A549 (cell line): ENCODE measurements around the gene DAGLB. TPM values are rescaled to one million over a fixed set of nuclear protein-coding genes. Genes with fewer than 3 reads are reported as not detected.

ENCODE experiments used
- ATAC-seq, 2 experiments: fragments of 200-7000 bp in 1 of 2; fragments of >200 bp in 1 of 2; cut with Nextera tagmentation in 1 of 2; cut with Tn5 transposase in 1 of 2; 3 replicates each; pipeline versions ENCODE4 v1.8.0 to v1.9.1; 2018 to 2020; ENCODE audit warnings: mild to moderate bottlenecking in 1 of 2, moderate library complexity in 1 of 2
- CTCF ChIA-PET: fragments of 300-600 bp; sonication (Branson Sonifier 250); formaldehyde crosslinking; extraction: SDS; loops from one replicate; lab custom pipeline; 2021; ENCODE audit warnings: antibody characterized with exemption, inconsistent platforms; lab: Yijun Ruan, JAX
- POLR2A ChIA-PET: fragments of 350-600 bp; formaldehyde crosslinking; extraction: SDS; loops from one replicate; lab custom pipeline; 2021; ENCODE audit warnings: antibody characterized with exemption, inconsistent platforms; lab: Yijun Ruan, JAX
- DNase-seq, 2 experiments: peaks; one replicate each; pipeline versions ENCODE4 v3.0.0 to v3.0.0-alpha.2; 2011 to 2016; ENCODE audit warnings: low read depth in 1 of 2, low spot score in 1 of 2
- FAIRE-seq: peaks from 2 replicates; lab custom pipeline; 2011; peaks lifted over from hg19 to GRCh38; lab: Jason Lieb, UNC
- H3K27ac ChIP-seq, 2 experiments: fragments of >200 bp; sonication (Bioruptor Twin); formaldehyde crosslinking; 3 replicates each; pipeline ENCODE4 v1.5.1; 2016 to 2017
- H3K4me1 ChIP-seq: fragments of >200 bp; sonication (Bioruptor Twin); formaldehyde crosslinking; 3 replicates; pipeline ENCODE4 v1.6.1; 2016
- H3K4me2 ChIP-seq: fragments of >200 bp; sonication (Bioruptor Twin); formaldehyde crosslinking; 3 replicates; pipeline ENCODE4 v1.6.1; 2016
- H3K4me3 ChIP-seq: fragments of >200 bp; sonication (Bioruptor Twin); formaldehyde crosslinking; 3 replicates; pipeline ENCODE4 v1.5.1; 2016
- H3K9me3 ChIP-seq: fragments of >200 bp; sonication (Bioruptor Twin); formaldehyde crosslinking; 3 replicates; pipeline ENCODE4 v1.6.1; 2016
- BHLHE40 ChIP-seq: IDR thresholded peaks from 2 replicates; pipeline ENCODE4 v1.6.1; 2012; ENCODE audit warnings: low read depth, low read length, inconsistent platforms
- CBX2 ChIP-seq: fragments of 200-600 bp; sonication (generic); IDR thresholded peaks from 2 replicates; pipeline ENCODE4 v1.6.1; 2016; ENCODE audit warnings: low read depth, mild to moderate bottlenecking, borderline replicate concordance
- CEBPB ChIP-seq, 2 experiments: fragments of >200 bp in 1 of 2; sonication (Bioruptor Twin) in 1 of 2; formaldehyde crosslinking in 1 of 2; IDR thresholded peaks; 2 replicates each; pipeline ENCODE4 v1.6.1; 2012 to 2016
- CHD4 ChIP-seq: fragments of 200-600 bp; sonication (generic); IDR thresholded peaks from 2 replicates; pipeline ENCODE4 v1.6.1; 2016; ENCODE audit warnings: antibody characterized with exemption, mild to moderate bottlenecking, borderline replicate concordance
- FOSB ChIP-seq: fragments of 250-450 bp; sonication (Bioruptor Pico); IDR thresholded peaks from 2 replicates; pipeline ENCODE4 v1.5.0; 2020; ENCODE audit warnings: mild to moderate bottlenecking, moderate library complexity
- FOSL2 ChIP-seq, 2 experiments: fragments of 450-650 bp in 1 of 2; fragments of >200 bp in 1 of 2; sonication (Bioruptor Twin) in 1 of 2; formaldehyde crosslinking; IDR thresholded peaks; 2 replicates each; pipeline versions ENCODE4 v1.5.0 to v1.6.1; 2016 to 2020; ENCODE audit warnings: mild to moderate bottlenecking in 1 of 2, moderate library complexity in 1 of 2
- HEYL ChIP-seq: fragments of 250-450 bp; sonication (Bioruptor Pico); IDR thresholded peaks from 2 replicates; pipeline ENCODE4 v1.8.0; 2021; ENCODE audit warnings: mild to moderate bottlenecking, moderate library complexity
- HOXA7 ChIP-seq: fragments of 250-450 bp; sonication (Bioruptor Pico); IDR thresholded peaks from 2 replicates; pipeline ENCODE4 v1.5.0; 2020; ENCODE audit warnings: mild to moderate bottlenecking, moderate library complexity
- JUN ChIP-seq, 2 experiments: fragments of >200 bp; sonication (Bioruptor Twin); formaldehyde crosslinking; IDR thresholded peaks; 2 replicates in 1 of 2; 3 replicates in 1 of 2; pipeline ENCODE4 v1.6.1; 2016 to 2017
- JUNB ChIP-seq: fragments of >200 bp; sonication (Bioruptor Twin); formaldehyde crosslinking; IDR thresholded peaks from 2 replicates; pipeline ENCODE4 v1.6.1; 2016
- MAZ ChIP-seq: fragments of 150-350 bp; IDR thresholded peaks from 2 replicates; pipeline ENCODE4 v1.6.1; 2014; ENCODE audit warnings: antibody characterized with exemption, low read depth, low read length, borderline replicate concordance
- NFE2L2 ChIP-seq: fragments of 150-350 bp; conservative IDR thresholded peaks from 2 replicates; pipeline ENCODE4 v1.6.1; 2014; ENCODE audit warnings: low read length
- PHF8 ChIP-seq: fragments of 200-600 bp; sonication (generic); IDR thresholded peaks from 2 replicates; pipeline ENCODE4 v1.6.1; 2016; ENCODE audit warnings: low read depth, mild to moderate bottlenecking, antibody characterized with exemption, moderate library complexity, borderline replicate concordance
- RAD21 ChIP-seq, 2 experiments: fragments of >200 bp in 1 of 2; sonication (Bioruptor Twin) in 1 of 2; formaldehyde crosslinking in 1 of 2; IDR thresholded peaks in 1 of 2; conservative IDR thresholded peaks in 1 of 2; 2 replicates in 1 of 2; 3 replicates in 1 of 2; pipeline ENCODE4 v1.6.1; 2012 to 2018; ENCODE audit warnings: inconsistent platforms in 1 of 2
- RARB ChIP-seq: fragments of 250-450 bp; sonication (Bioruptor Pico); IDR thresholded peaks from 2 replicates; pipeline ENCODE4 v1.8.0; 2021; ENCODE audit warnings: mild to moderate bottlenecking, moderate library complexity
- TFCP2L1 ChIP-seq: fragments of 250-450 bp; sonication (Bioruptor Pico); IDR thresholded peaks from 2 replicates; pipeline ENCODE4 v1.5.0; 2021; ENCODE audit warnings: mild to moderate bottlenecking
- TP53 ChIP-seq: fragments of 250-450 bp; sonication (Bioruptor Pico); IDR thresholded peaks from 2 replicates; pipeline ENCODE4 v1.5.0; 2021; ENCODE audit warnings: mild to moderate bottlenecking, moderate library complexity
- ZFP36 ChIP-seq: fragments of 450-650 bp; IDR thresholded peaks from 2 replicates; pipeline ENCODE4 v1.6.1; 2014; ENCODE audit warnings: borderline replicate concordance; ENCODE audit not compliant: partially characterized antibody
- WGBS: methylation state at CpG from one replicate; pipeline ENCODE4 v1.1.6; 2017; ENCODE audit errors: missing lambda C conversion rate; 5-methylcytosine and 5-hydroxymethylcytosine counted together
- polyA plus RNA-seq, 4 experiments: library from polyadenylated mRNA; depleted of rRNA in 3 of 4; stranded (reverse); fragments of >200 nt; fragmentation: RNase III in 1 of 4; extraction: RNeasy Plus Mini Kit Qiagen cat#74134 plus additional on column Dnase treatment in 1 of 4; gene quantifications; 2 replicates in 3 of 4; 3 replicates in 1 of 4; pipeline ENCODE4 v1.2.3, GENCODE V29; 2011 to 2017
- TF ChIP-seq, protein P1 (sequence below): fragments of 250-450 bp; sonication (Bioruptor Pico); IDR thresholded peaks from 2 replicates; pipeline ENCODE4 v1.5.0; 2020; ENCODE audit warnings: low read depth, mild to moderate bottlenecking, moderate library complexity
- TF ChIP-seq, protein P2 (sequence below): IDR thresholded peaks from 2 replicates; pipeline ENCODE4 v1.6.1; 2012
- TF ChIP-seq, protein P3 (sequence below): fragments of >200 bp; sonication (Bioruptor Twin); formaldehyde crosslinking; IDR thresholded peaks from 3 replicates; pipeline ENCODE4 v1.6.1; 2016
- TF ChIP-seq, protein P4 (sequence below): fragments of 450-650 bp; IDR thresholded peaks from 2 replicates; pipeline ENCODE4 v1.6.1; 2014; ENCODE audit warnings: antibody characterized with exemption
- TF ChIP-seq, protein P5 (sequence below): fragments of 150-350 bp; IDR thresholded peaks from 2 replicates; pipeline ENCODE4 v1.6.1; 2014; ENCODE audit warnings: low read depth, mild to moderate bottlenecking, low read length
- TF ChIP-seq, protein P6 (sequence below): fragments of >200 bp; sonication (Bioruptor Twin); formaldehyde crosslinking; IDR thresholded peaks from 3 replicates; pipeline ENCODE4 v1.5.1; 2016

Gene DAGLB
- polyA plus RNA-seq, 2 of the 4 experiments (the other 2 are of a cell fraction) = 14.5 to 19.7 TPM

DNA sequence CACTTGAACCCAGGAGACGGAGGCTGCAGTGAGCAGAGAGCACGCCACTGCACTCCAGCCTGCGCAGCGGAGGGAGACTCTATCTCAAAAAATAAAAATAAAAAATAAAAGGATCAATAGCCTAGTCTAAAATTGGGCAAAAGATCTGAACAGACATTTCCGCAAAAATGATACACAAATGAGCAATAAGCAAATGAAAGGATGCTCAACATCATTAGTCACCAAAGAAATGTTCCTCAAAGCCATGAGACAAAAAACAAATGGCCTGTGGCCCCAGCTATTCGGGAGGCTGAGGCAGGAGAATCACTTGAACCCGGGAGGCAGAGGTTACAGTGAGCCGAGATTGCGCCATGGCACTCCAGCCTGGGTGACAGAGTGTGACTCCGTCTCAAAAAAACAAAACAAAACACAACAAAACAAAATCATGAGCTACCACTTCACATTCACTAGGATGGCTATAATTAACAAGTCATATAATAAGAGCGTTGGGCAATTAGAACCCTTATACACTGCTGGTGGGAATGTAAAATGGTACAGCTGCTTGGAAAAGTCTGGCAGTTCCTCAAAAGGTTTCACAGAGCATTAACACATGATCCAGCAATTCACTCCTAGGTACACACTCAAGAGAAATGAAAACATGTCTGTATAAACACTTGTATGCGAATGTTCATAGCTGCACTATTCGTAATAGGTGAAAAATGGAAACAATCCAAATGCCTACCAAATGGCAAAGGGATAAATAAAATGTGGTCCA is 3.1 kb downstream of the DAGLB start:
- no peak for FAIRE-seq
- no peak for DNase-seq
- Histone ChIP-seq H3K4me3 (no peak overlapping the region), H3K4me1 (peaks cover 46% of the 10 kb centered on the region), H3K4me2 (peak overlapping the region; percentile 80), H3K27ac (peak overlapping the region; percentile 73 to 86), H3K9me3 (no peaks in the 10 kb centered on the region)
- 89% methylated on average over 13 of the region's 13 CpGs for WGBS
- ChIA-PET CTCF (interaction anchor here (0.6 to 2.8 kb wide), 3 partner anchors 10 to 81 kb away, joined by 3 to 9 read pairs (median 5); no protein-coding TSS in a partner anchor), POLR2A (interaction anchor here (1.1 kb wide), 1 partner anchor 9 kb away, joined by 3 read pairs; no protein-coding TSS in a partner anchor)
- TF ChIP-seq, protein P1, sequence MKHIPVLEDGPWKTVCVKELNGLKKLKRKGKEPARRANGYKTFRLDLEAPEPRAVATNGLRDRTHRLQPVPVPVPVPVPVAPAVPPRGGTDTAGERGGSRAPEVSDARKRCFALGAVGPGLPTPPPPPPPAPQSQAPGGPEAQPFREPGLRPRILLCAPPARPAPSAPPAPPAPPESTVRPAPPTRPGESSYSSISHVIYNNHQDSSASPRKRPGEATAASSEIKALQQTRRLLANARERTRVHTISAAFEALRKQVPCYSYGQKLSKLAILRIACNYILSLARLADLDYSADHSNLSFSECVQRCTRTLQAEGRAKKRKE = no peak
- TF ChIP-seq FOSB (CRISPR knock-in tag) (0 out of 2 replicates have a peak, but pooled peaks have one; percentile 26), CEBPB (IDR thresholded peaks at IDR 0.05) (no peak)
- no peak for ATAC-seq

DNA sequence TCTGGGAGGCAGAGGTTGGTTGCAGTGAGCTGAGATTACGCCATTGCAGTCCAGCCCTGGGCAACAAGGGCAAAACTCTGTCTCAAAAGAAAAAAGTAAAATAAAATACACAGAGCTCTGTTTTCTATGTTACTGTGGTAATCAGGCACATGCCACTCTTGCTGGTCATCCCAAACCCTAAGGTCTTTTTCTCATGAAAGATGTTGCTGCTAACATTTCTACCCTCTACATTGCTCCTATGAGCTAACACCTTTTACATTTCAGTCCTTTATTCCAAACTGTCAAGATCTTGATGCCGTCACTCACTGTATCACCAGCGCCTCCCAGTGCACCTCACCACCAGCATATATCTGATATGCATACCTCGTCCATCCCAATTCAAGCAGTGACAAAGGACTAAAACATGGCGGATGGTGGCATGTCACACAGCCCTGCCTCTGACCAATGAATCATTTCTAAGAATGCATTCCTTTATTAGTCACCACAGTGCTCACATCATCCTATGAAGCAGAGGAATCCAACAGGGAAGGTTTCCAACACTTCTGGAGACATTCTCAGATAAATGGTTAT is 4.3 kb downstream of the DAGLB start:
- WGBS = 46% methylated on average over 5 of the region's 5 CpGs
- peak overlapping the region; percentile 73 to 86 for H3K27ac ChIP-seq
- ChIA-PET POLR2A (interaction anchor here (1.1 kb wide), 2 partner anchors 9 to 10 kb away, joined by 3 to 5 read pairs; no protein-coding TSS in a partner anchor), CTCF (interaction anchor here (0.6 to 2.8 kb wide), 7 partner anchors 9 to 395 kb away, joined by 3 to 9 read pairs (median 3); no protein-coding TSS in a partner anchor)
- peak; percentile 78 to 83 for DNase-seq
- H3K4me2 ChIP-seq = peak overlapping the region; percentile 80
- TF ChIP-seq JUNB = peak; percentile 65
- TF ChIP-seq, protein P2, sequence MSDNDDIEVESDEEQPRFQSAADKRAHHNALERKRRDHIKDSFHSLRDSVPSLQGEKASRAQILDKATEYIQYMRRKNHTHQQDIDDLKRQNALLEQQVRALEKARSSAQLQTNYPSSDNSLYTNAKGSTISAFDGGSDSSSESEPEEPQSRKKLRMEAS = peak; percentile 47; the same call in 1 of the 2 replicates
- peak in 1 of 2 experiments; percentile 50; a peak in 2 of 5 replicates for TF ChIP-seq JUN (IDR thresholded peaks at IDR 0.05)
- no peak for TF ChIP-seq ZFP36
- no peak for TF ChIP-seq BHLHE40
- no peak for TF ChIP-seq HOXA7 (CRISPR knock-in tag)
- TF ChIP-seq, protein P3, sequence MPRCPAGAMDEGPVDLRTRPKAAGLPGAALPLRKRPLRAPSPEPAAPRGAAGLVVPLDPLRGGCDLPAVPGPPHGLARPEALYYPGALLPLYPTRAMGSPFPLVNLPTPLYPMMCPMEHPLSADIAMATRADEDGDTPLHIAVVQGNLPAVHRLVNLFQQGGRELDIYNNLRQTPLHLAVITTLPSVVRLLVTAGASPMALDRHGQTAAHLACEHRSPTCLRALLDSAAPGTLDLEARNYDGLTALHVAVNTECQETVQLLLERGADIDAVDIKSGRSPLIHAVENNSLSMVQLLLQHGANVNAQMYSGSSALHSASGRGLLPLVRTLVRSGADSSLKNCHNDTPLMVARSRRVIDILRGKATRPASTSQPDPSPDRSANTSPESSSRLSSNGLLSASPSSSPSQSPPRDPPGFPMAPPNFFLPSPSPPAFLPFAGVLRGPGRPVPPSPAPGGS = no peak
- TF ChIP-seq FOSL2 (IDR thresholded peaks at IDR 0.05) = peak; percentile 76
- TF ChIP-seq FOSL2 (CRISPR knock-in tag; IDR thresholded peaks at IDR 0.05) = peak; percentile 96
- TF ChIP-seq, protein P4, sequence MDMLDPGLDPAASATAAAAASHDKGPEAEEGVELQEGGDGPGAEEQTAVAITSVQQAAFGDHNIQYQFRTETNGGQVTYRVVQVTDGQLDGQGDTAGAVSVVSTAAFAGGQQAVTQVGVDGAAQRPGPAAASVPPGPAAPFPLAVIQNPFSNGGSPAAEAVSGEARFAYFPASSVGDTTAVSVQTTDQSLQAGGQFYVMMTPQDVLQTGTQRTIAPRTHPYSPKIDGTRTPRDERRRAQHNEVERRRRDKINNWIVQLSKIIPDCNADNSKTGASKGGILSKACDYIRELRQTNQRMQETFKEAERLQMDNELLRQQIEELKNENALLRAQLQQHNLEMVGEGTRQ = no peak
- no peaks in the 10 kb centered on the region for H3K9me3 ChIP-seq
- peak; percentile 63 to 81 for ATAC-seq
- peaks cover 36% of the 10 kb centered on the region for H3K4me1 ChIP-seq
- H3K4me3 ChIP-seq = no peak overlapping the region
- peak; percentile 77 for FAIRE-seq

DNA sequence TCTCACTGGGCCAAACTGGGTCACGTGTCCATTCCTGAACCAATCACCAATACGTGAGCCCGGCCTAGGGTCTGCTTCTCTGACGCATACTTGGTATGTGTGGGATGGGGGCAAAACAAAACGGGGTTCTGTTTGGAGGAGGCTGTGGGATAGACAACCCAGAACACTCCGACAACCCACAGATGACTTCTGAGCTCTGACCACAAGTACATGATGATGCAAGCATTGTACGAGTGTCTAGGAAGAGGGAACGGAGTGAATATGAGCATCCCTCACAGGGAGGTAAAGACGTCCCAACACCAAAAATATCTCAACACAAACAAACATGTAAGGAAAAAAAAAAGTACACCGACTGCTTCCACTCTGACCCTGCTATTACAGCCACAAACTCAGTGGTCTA is 5.6 kb downstream of the DAGLB start:
- FAIRE-seq (no peak), ATAC-seq (no peak)

More for the DNA sequence above, 5.6 kb downstream of the DAGLB start:
- H3K4me3 ChIP-seq = no peak overlapping the region
- peak overlapping the region in 1 of 2 experiments; percentile 86; a peak in 3 of 6 replicates for H3K27ac ChIP-seq
- H3K4me1 ChIP-seq = peaks cover 35% of the 10 kb centered on the region
- H3K9me3 ChIP-seq = no peaks in the 10 kb centered on the region
- no peak for DNase-seq
- TF ChIP-seq PHF8 = no peak
- TF ChIP-seq, protein P5, sequence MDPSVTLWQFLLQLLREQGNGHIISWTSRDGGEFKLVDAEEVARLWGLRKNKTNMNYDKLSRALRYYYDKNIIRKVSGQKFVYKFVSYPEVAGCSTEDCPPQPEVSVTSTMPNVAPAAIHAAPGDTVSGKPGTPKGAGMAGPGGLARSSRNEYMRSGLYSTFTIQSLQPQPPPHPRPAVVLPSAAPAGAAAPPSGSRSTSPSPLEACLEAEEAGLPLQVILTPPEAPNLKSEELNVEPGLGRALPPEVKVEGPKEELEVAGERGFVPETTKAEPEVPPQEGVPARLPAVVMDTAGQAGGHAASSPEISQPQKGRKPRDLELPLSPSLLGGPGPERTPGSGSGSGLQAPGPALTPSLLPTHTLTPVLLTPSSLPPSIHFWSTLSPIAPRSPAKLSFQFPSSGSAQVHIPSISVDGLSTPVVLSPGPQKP = no peak
- no peak for TF ChIP-seq BHLHE40
- TF ChIP-seq MAZ = no peak
- TF ChIP-seq, protein P6, sequence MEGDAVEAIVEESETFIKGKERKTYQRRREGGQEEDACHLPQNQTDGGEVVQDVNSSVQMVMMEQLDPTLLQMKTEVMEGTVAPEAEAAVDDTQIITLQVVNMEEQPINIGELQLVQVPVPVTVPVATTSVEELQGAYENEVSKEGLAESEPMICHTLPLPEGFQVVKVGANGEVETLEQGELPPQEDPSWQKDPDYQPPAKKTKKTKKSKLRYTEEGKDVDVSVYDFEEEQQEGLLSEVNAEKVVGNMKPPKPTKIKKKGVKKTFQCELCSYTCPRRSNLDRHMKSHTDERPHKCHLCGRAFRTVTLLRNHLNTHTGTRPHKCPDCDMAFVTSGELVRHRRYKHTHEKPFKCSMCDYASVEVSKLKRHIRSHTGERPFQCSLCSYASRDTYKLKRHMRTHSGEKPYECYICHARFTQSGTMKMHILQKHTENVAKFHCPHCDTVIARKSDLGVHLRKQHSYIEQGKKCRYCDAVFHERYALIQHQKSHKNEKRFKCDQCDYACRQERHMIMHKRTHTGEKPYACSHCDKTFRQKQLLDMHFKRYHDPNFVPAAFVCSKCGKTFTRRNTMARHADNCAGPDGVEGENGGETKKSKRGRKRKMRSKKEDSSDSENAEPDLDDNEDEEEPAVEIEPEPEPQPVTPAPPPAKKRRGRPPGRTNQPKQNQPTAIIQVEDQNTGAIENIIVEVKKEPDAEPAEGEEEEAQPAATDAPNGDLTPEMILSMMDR = no peak
- TF ChIP-seq CHD4 = no peak
- TF ChIP-seq, protein P2 = no peak
- no peak for TF ChIP-seq RARB
- TF ChIP-seq HEYL = no peak
- no peak for TF ChIP-seq CBX2
- no peak for TF ChIP-seq HOXA7 (CRISPR knock-in tag)
- no peak for TF ChIP-seq NFE2L2
- TF ChIP-seq JUN (IDR thresholded peaks at IDR 0.05) = no peak
- no peak for TF ChIP-seq TFCP2L1 (CRISPR knock-in tag)
- no peak for TF ChIP-seq RAD21 (conservative IDR thresholded peaks at IDR 0.05 in 1 of 2, IDR thresholded peaks at IDR 0.05 in 1 of 2)
- TF ChIP-seq TP53 (CRISPR knock-in tag) = no peak
- WGBS = 90% methylated on average over 10 of the region's 10 CpGs
- CTCF ChIA-PET = interaction anchor here (1.4 kb wide), 1 partner anchor 119 kb away, joined by 4 read pairs; no protein-coding TSS in a partner anchor
- POLR2A ChIA-PET = no interaction called here
- no peak overlapping the region for H3K4me2 ChIP-seq
